ENCODE measurements around the gene ALOX5AP.
A peak's percentile ranks its signal among the peaks of the same experiment; 100 is the strongest.

The ALOX5AP gene

DNA sequence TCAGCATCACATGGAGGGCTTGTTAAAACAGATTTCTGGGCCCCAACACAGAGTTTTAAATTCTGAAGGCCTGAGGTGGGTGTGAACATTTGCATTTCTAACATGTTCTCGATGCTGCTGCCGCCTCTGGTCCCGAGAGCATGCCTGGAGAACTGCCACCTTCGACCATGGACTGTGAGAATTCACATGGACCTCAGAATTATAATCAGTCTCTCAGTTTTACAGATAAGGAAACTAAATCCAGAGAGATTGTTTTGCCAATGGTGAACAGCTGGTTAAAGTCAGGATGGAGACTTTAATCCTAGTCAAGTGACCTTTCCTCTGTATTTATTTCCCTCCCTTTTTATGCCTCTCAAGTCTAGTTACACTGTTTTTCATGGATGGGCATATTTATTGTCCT is 14.7 kb downstream of the ALOX5AP start:
- no peak for DNase-seq (ENCODE audit: low spot score)
- Mint-ChIP-seq H3K9me3 (peaks cover 5% of the 10 kb centered on the region), H3K27ac (no peak overlapping the region), H3K36me3 (ENCODE audit: low read depth) (peaks cover 77% of the 10 kb centered on the region), H3K4me3 (no peak overlapping the region), H3K27me3 (ENCODE audit: low read depth) (no peaks in the 10 kb centered on the region), H3K4me1 (ENCODE audit: low read depth) (peaks cover 32% of the 10 kb centered on the region)

DNA sequence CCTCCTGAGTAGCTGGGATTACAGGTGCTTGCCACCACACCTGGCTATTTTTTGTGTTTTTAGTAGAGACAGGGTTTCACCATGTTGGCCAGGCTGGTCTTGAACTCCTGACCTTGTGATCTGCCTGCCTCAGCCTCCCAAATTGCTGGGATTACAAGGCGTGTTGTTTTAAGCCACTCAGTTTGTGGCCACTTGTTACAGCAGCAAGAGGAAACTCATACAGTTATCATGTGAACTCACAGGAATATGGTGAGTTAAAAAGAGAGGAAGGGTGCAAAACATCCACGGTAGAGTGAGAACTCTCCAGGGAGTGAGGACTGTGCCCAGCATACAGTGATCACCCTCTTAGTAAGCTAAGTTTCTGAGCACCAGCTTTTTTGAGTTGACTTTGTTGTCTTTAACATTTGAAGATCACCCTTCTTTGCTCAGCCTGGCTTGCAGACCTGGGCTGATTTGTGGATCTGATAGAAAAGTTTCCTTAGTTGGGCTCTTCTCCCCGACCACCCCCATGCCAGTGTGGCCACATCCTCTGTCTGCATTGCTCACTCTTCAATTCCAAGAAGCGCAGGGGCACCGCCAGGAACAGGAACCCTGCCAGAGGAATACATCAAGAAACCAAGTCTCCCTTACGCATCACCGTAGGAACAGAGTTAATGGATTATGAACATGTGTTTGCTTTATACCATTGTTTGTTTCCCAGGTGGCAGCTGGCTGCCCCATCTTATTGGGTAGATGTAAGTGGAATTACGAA is 16.0 kb downstream of the ALOX5AP start:
- DNase-seq (ENCODE audit: low spot score), result no peak
- H3K9me3 Mint-ChIP-seq, result peaks cover 5% of the 10 kb centered on the region
- no peaks in the 10 kb centered on the region for H3K27me3 Mint-ChIP-seq (ENCODE audit: low read depth)
- peaks cover 70% of the 10 kb centered on the region for H3K36me3 Mint-ChIP-seq (ENCODE audit: low read depth)
- peaks cover 19% of the 10 kb centered on the region for H3K4me1 Mint-ChIP-seq (ENCODE audit: low read depth)
- no peak overlapping the region for H3K4me3 Mint-ChIP-seq
- H3K27ac Mint-ChIP-seq, result no peak overlapping the region

DNA sequence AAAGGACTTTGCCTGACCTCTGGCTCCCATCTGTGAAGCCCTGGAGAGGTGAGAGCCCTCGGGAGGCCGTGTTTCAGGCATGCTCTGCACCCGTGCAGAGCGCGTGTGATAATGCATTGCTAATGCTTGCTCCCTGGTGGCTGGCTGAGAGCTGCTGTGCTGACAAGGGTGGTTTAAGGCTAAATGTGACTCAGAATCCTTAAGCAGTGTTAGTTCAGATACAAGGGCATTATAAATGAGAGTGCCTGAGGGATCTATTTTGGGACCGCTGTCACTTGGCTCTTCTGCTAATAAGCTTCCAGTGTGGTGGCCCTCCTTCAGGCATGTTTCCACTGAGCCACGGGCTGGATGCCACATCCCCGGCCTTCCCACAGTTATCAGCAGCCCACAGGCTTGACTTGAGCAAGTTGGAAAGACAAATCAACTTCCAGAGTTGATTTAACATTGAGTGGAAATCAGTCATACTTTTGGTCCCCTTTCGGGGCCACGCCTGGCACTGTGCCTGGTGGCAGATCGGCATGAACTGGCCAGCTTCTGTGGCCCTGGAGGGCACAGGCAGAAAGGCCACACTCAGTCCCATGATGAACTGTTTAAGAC is 17.0 kb downstream of the ALOX5AP start:
- Mint-ChIP-seq H3K36me3 (ENCODE audit: low read depth) (peaks cover 67% of the 10 kb centered on the region), H3K27me3 (ENCODE audit: low read depth) (no peaks in the 10 kb centered on the region), H3K27ac (peak overlapping the region; percentile 31), H3K9me3 (peaks cover 5% of the 10 kb centered on the region), H3K4me1 (ENCODE audit: low read depth) (peaks cover 14% of the 10 kb centered on the region), H3K4me3 (no peak overlapping the region)
- DNase-seq (ENCODE audit: low spot score), result no peak

DNA sequence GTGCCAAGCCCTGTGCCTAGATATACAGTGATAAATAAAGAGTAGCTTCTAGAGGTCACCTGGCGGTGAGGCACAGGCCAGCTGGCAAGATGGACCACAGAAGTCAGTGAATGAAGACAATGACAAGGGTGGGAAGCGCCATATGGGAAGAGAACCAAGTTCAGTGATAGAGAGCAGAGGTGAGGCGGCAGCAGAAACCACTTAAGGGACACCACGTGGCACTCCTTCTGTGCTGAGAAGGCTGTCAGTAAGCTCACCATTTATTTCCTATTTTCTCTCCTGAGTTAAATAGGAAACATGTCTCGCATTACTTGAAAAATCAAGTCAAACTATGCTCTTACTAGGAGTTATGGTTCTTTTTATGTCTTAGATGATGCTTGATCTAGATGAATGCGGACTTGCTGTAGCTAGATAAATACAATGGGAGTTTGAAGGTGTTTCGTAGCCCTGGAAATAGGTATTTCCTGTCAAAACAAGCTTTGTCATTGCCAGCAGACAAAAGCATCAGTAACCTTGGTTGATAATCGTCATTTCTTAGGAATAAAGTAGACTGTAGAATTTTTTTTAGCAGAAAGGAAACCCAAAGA is 17.8 kb downstream of the ALOX5AP start:
- peaks cover 14% of the 10 kb centered on the region for H3K4me1 Mint-ChIP-seq (ENCODE audit: low read depth)
- H3K4me3 Mint-ChIP-seq, result no peak overlapping the region
- peaks cover 68% of the 10 kb centered on the region for H3K36me3 Mint-ChIP-seq (ENCODE audit: low read depth)
- no peaks in the 10 kb centered on the region for H3K27me3 Mint-ChIP-seq (ENCODE audit: low read depth)
- no peak overlapping the region for H3K27ac Mint-ChIP-seq
- peaks cover 5% of the 10 kb centered on the region for H3K9me3 Mint-ChIP-seq
- no peak for DNase-seq (ENCODE audit: low spot score)

DNA sequence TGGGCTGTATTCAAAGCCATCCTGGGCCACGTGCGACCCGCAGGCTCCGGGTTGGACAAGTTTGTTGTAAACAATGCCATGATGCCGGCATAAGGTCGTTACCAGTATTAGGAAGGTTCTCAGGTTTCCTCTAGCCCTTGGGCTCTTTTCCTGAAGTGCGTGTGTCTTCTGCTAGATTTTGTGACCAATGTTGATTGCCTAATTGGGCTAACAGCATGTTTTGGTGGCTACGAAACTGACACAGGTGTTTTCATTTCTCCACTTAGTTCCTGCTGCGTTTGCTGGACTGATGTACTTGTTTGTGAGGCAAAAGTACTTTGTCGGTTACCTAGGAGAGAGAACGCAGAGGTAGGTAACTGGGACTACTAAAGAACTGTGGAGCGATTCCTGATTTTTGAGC is 20.3 kb downstream of the ALOX5AP start:
- Mint-ChIP-seq H3K4me1 (ENCODE audit: low read depth) (peaks cover 14% of the 10 kb centered on the region), H3K36me3 (ENCODE audit: low read depth) (peaks cover 61% of the 10 kb centered on the region), H3K27me3 (ENCODE audit: low read depth) (no peaks in the 10 kb centered on the region), H3K4me3 (no peak overlapping the region), H3K27ac (no peak overlapping the region), H3K9me3 (peaks cover under 1% of the 10 kb centered on the region)
- no peak for DNase-seq (ENCODE audit: low spot score)

DNA sequence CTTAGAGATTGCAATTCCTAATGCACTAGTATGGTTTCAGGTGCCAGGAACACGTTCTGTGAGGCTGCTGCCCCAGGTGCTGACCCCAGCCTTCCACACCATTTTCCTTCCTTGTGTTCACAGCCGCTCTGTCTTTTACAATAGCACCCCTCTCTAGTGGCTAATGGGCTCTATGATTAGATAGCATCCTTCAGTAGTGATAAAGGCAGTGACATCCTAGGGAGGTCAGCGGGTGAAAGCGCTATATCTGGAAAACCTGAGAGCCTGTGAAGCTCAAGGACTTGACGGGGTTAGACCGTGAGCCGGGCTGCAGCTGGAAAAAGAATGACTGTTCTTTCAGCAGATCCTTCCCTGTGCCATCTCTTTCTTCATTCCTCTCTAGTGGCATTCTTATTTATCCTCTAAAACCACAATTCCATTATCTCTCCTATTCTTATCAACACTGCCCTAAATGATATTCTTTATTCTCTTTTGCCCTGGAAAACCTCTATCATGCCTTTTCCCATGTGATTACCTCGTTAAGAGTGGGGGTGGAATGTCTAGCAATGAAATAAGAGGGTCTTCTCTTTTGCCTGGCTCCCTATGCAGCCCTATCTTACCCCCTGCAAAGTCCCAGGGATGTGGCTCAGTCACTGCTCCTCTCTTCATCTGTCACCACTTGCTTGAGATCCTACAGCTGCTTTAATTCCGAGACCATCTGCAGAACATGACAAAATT is 21.8 kb downstream of the ALOX5AP start:
- H3K4me1 Mint-ChIP-seq (ENCODE audit: low read depth), result peaks cover 5% of the 10 kb centered on the region
- H3K9me3 Mint-ChIP-seq, result no peaks in the 10 kb centered on the region
- no peak overlapping the region for H3K4me3 Mint-ChIP-seq
- DNase-seq (ENCODE audit: low spot score), result no peak
- H3K27me3 Mint-ChIP-seq (ENCODE audit: low read depth), result no peaks in the 10 kb centered on the region
- peaks cover 58% of the 10 kb centered on the region for H3K36me3 Mint-ChIP-seq (ENCODE audit: low read depth)
- no peak overlapping the region for H3K27ac Mint-ChIP-seq

DNA sequence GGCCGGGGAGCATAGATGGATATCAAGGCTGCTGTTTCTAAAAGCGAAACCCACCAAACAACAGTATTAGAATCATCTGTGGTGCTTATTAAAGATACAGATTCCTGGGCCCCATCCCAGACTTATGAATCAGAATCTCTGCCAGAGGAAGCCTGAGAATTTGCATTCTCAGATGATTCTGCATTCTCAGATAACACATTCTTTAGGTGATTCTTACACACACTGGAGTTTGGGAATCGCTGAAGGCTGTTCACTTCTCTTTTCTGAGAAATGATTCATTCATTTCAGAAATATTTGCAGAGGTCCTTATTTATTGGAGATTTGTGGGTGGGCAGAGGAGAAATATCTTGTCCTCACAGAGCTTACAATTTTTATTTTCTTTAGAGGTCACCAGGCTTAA is 24.4 kb downstream of the ALOX5AP start:
- peaks cover 2% of the 10 kb centered on the region for H3K4me1 Mint-ChIP-seq (ENCODE audit: low read depth)
- H3K27ac Mint-ChIP-seq, result no peak overlapping the region
- H3K36me3 Mint-ChIP-seq (ENCODE audit: low read depth), result peaks cover 63% of the 10 kb centered on the region
- H3K27me3 Mint-ChIP-seq (ENCODE audit: low read depth), result no peaks in the 10 kb centered on the region
- no peaks in the 10 kb centered on the region for H3K9me3 Mint-ChIP-seq
- H3K4me3 Mint-ChIP-seq, result no peak overlapping the region
- DNase-seq (ENCODE audit: low spot score), result no peak

DNA sequence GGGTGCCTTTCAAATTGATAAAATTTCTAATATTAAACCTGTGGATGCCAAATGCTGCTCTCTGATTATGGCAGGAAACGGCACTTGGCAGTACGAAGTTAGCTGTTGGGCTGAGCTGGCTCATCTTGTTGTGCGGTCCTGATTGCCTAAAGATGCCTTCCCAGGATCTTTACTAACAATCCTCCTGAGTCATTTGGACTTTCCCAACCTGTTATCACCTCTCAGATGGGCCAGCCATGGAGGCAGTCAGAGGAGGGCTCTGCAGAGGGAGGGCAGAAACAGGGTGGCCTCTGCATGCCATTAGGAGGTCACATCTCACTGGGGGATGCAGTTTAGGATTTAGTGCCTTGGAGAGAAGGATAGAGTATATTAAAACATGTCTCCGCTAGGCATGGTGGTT is 27.3 kb downstream of the ALOX5AP start:
- no peak overlapping the region for H3K27ac Mint-ChIP-seq
- no peak overlapping the region for H3K4me3 Mint-ChIP-seq
- no peaks in the 10 kb centered on the region for H3K27me3 Mint-ChIP-seq (ENCODE audit: low read depth)
- H3K36me3 Mint-ChIP-seq (ENCODE audit: low read depth), result peaks cover 63% of the 10 kb centered on the region
- H3K4me1 Mint-ChIP-seq (ENCODE audit: low read depth), result peaks cover 21% of the 10 kb centered on the region
- H3K9me3 Mint-ChIP-seq, result no peaks in the 10 kb centered on the region
- DNase-seq (ENCODE audit: low spot score), result no peak

DNA sequence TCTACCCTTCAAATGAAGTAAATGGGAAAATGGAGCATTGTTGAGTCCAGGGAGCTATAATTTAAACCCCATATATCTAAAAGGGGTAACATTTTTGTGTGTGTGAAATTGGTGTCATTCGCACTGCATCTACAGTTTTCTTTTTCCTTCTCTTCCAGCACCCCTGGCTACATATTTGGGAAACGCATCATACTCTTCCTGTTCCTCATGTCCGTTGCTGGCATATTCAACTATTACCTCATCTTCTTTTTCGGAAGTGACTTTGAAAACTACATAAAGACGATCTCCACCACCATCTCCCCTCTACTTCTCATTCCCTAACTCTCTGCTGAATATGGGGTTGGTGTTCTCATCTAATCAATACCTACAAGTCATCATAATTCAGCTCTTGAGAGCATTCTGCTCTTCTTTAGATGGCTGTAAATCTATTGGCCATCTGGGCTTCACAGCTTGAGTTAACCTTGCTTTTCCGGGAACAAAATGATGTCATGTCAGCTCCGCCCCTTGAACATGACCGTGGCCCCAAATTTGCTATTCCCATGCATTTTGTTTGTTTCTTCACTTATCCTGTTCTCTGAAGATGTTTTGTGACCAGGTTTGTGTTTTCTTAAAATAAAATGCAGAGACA is 28.6 kb downstream of the ALOX5AP start:
- no peak overlapping the region for H3K4me3 Mint-ChIP-seq
- peaks cover 54% of the 10 kb centered on the region for H3K36me3 Mint-ChIP-seq (ENCODE audit: low read depth)
- no peaks in the 10 kb centered on the region for H3K27me3 Mint-ChIP-seq (ENCODE audit: low read depth)
- H3K4me1 Mint-ChIP-seq (ENCODE audit: low read depth), result peaks cover 23% of the 10 kb centered on the region
- no peak for DNase-seq (ENCODE audit: low spot score)
- H3K27ac Mint-ChIP-seq, result no peak overlapping the region
- no peaks in the 10 kb centered on the region for H3K9me3 Mint-ChIP-seq

DNA sequence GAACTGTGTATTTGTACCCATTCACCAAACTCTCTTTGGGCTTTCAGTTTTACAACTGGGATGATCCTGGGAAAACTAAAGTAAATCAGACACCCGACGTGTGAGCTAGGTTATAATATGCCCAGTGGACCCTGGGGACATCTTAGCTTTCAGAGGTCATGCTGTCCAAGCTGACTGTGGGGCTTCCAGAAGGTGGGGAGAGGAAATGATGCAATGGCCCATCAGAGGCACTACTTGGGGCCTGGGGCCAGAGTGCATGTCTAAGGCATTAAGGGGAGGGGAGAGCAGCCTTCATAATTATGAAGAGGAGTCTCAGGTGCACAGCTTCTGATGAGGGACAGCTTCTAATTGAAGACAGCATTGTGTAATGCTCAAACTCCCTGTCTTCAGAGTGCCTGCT is 30.9 kb downstream of the ALOX5AP start:
- peaks cover 46% of the 10 kb centered on the region for H3K36me3 Mint-ChIP-seq (ENCODE audit: low read depth)
- H3K27ac Mint-ChIP-seq, result peak overlapping the region; percentile 28
- no peak for DNase-seq (ENCODE audit: low spot score)
- H3K27me3 Mint-ChIP-seq (ENCODE audit: low read depth), result no peaks in the 10 kb centered on the region
- H3K9me3 Mint-ChIP-seq, result no peaks in the 10 kb centered on the region
- H3K4me1 Mint-ChIP-seq (ENCODE audit: low read depth), result peaks cover 23% of the 10 kb centered on the region
- H3K4me3 Mint-ChIP-seq, result no peak overlapping the region

DNA sequence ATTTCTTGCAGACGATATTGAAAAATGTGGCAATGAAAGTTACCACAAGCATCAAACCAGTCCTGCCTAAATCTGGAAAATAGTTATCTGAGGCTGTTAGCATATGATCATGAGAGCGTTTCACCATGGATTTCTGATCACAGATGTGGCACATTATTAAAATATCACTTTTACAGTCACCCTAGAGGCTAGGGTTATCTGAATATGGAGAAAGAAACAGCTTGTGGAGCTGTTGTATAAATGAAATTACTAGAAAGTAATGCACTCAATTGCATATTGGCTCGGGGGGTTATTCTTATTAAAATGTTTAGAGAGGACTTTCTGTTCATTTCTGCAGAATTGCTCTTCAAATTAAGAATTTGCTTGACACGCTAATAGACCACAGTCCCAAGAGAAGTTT is 35.6 kb downstream of the ALOX5AP start:
- Mint-ChIP-seq H3K27ac (no peak overlapping the region), H3K36me3 (ENCODE audit: low read depth) (peaks cover 14% of the 10 kb centered on the region), H3K27me3 (ENCODE audit: low read depth) (no peaks in the 10 kb centered on the region), H3K4me1 (ENCODE audit: low read depth) (peaks cover 27% of the 10 kb centered on the region), H3K4me3 (no peak overlapping the region), H3K9me3 (no peaks in the 10 kb centered on the region)
- no peak for DNase-seq (ENCODE audit: low spot score)

DNA sequence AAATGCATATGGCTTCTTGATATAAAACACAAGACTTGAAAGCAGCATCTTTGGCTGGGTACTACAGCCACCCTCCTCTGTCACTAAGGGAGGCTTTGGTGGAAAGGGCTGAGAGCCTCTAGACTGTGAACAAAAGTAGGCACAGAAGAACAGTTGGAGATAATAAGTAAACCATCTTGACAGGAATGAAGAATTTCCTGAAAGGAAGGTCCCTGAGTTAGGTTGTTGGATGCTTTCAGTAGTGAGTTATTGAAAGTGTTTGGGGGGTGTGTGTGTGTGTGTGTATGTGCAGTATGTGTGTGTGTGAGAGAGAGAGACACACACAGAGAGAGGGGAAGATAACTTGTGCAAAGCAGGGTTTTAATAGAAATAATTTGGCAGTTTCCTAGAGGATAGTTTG is 38.2 kb downstream of the ALOX5AP start:
- H3K4me3 Mint-ChIP-seq, result peak overlapping the region; percentile 32
- peaks cover 11% of the 10 kb centered on the region for H3K36me3 Mint-ChIP-seq (ENCODE audit: low read depth)
- H3K4me1 Mint-ChIP-seq (ENCODE audit: low read depth), result peaks cover 11% of the 10 kb centered on the region
- H3K9me3 Mint-ChIP-seq, result no peaks in the 10 kb centered on the region
- peak overlapping the region; percentile 67 for H3K27ac Mint-ChIP-seq
- no peak for DNase-seq (ENCODE audit: low spot score)
- no peaks in the 10 kb centered on the region for H3K27me3 Mint-ChIP-seq (ENCODE audit: low read depth)

DNA sequence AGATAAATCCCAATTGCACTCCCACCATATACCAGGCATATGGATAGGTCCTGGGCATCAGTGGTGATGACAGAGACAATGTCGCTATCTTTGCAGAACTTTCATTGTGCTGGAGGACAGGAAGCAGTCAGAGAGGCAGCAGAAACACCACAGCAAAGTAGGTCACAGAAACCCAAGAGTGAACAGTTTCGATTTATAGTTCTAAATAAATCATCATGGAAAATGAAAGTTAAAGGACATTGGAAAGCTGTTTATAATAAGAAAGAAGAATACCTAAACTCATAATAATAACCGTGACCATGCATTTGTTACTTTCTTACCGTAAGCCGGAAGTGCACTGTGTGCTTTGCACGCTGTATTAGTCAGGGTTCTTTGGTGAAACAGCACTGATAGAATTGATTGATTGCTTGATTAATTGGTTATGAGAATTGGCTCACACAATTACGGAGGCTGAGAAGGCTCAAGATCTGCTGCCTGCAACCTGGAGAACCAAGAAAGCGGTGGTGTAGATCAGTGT is 38.9 kb downstream of the ALOX5AP start:
- Mint-ChIP-seq H3K4me3 (peak overlapping the region; percentile 32), H3K27ac (peak overlapping the region; percentile 67), H3K27me3 (ENCODE audit: low read depth) (peaks cover 3% of the 10 kb centered on the region), H3K36me3 (ENCODE audit: low read depth) (peaks cover 11% of the 10 kb centered on the region), H3K9me3 (no peaks in the 10 kb centered on the region), H3K4me1 (ENCODE audit: low read depth) (peaks cover 11% of the 10 kb centered on the region)
- no peak for DNase-seq (ENCODE audit: low spot score)
